ENCODE measurements around the gene RGS6.

The RGS6 gene

GRCh38 chr14:72423957-72424356 is 491.7 kb downstream of the RGS6 start:
- no peak overlapping the region for H3K4me3 ChIP-seq (ENCODE audit: low read depth, low read length)
- TF ChIP-seq CTCF (IDR thresholded peaks at IDR 0.05; ENCODE audit: low read depth, low read length): no peak

- no peak overlapping the region for H3K4me3 ChIP-seq (ENCODE audit: low read depth, low read length)
- no peak for TF ChIP-seq CTCF (IDR thresholded peaks at IDR 0.05; ENCODE audit: low read depth, low read length)
Observed at GRCh38 chr14:72430457-72430856, 498.2 kb downstream of the RGS6 start.

GRCh38 chr14:72432748-72433147 is 500.5 kb downstream of the RGS6 start:
- TF ChIP-seq CTCF (IDR thresholded peaks at IDR 0.05; ENCODE audit: low read depth, low read length): no peak

GRCh38 chr14:72433511-72433910 is 501.3 kb downstream of the RGS6 start:
- no peak overlapping the region for H3K4me3 ChIP-seq (ENCODE audit: low read depth, low read length)
- TF ChIP-seq CTCF (IDR thresholded peaks at IDR 0.05; ENCODE audit: low read depth, low read length): no peak

More at GRCh38 chr14:72432748-72433147, 500.5 kb downstream of the RGS6 start:
- no peak overlapping the region for H3K4me3 ChIP-seq (ENCODE audit: low read depth, low read length)

DNA sequence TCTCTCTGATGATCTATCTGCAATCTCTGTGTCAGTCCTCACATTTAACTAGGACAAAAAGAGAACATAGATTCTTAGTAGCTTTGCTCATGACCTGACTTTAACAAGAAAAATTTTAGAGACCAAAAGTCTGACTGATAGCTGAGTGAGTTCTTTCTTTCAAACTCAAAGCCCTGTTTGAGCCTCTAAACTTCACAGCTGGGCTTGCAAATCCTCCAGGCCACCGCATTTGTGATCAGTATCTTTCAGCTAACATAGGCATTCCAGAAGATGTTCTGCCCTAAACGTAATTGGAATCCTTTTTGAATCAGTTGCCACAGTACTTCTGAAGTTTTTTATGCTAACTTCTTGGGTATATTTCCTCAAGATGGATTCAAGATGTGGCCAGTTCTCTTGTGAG is 502.6 kb downstream of the RGS6 start:
- no peak for TF ChIP-seq CTCF (IDR thresholded peaks at IDR 0.05; ENCODE audit: low read depth, low read length)

DNA sequence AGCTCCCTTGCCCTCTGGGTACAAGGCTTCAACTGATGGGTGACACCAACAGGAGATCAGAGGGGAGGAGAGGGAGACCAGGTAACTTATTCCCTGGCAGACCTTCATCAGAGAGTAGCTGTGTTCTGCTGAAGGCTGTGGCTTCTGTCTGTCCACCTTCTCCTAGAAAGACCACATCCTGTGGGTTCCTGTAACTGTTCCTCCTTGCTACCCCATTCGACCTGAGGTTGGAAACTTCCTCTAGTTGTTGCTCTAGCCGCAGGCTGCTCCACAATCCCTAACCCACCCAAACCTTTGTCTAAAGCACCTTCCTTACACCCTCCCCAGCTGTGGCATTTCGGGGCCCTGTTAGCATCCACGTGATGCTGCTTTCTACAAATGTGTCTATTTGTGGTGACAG is 507.5 kb downstream of the RGS6 start:
- TF ChIP-seq CTCF (IDR thresholded peaks at IDR 0.05; ENCODE audit: low read depth, low read length): no peak

More for the DNA sequence above, 502.6 kb downstream of the RGS6 start:
- no peak overlapping the region for H3K4me3 ChIP-seq (ENCODE audit: low read depth, low read length)

GRCh38 chr14:72443256-72443655 is 511.0 kb downstream of the RGS6 start:
- H3K4me3 ChIP-seq (ENCODE audit: low read depth, low read length): no peak overlapping the region
- TF ChIP-seq CTCF (IDR thresholded peaks at IDR 0.05; ENCODE audit: low read depth, low read length): no peak

More for the DNA sequence above, 507.5 kb downstream of the RGS6 start:
- no peak overlapping the region for H3K4me3 ChIP-seq (ENCODE audit: low read depth, low read length)

Data from WI38 (cell line).